Loucy (cell line): ENCODE measurements around the gene PCBP3.

Source experiments
- H2AFZ ChIP-seq: fragments of 200-600 bp; sonication (generic); 2 replicates; pipeline ENCODE4 v1.6.0; 2016; ENCODE audit warnings: antibody characterized with exemption, mild to moderate bottlenecking, low read length, moderate library complexity
- H3F3A ChIP-seq: fragments of 200-600 bp; 2 replicates; pipeline ENCODE4 v1.6.0; 2016; ENCODE audit warnings: antibody characterized with exemption, low read depth, mild to moderate bottlenecking
- H3K27me3 ChIP-seq: fragments of 200-600 bp; sonication (generic); 2 replicates; pipeline ENCODE4 v1.6.1; 2014; ENCODE audit warnings: low read length, mild to moderate bottlenecking; ENCODE audit not compliant: insufficient read depth, poor library complexity, severe bottlenecking
- H3K36me3 ChIP-seq: fragments of 200-600 bp; sonication (generic); 2 replicates; pipeline ENCODE4 v1.6.1; 2016; ENCODE audit warnings: low read length; ENCODE audit not compliant: insufficient read depth
- H3K4me1 ChIP-seq: fragments of 200-600 bp; sonication (generic); 2 replicates; pipeline ENCODE4 v1.5.1; 2014; ENCODE audit warnings: low read length, mild to moderate bottlenecking; ENCODE audit not compliant: insufficient read depth, poor library complexity, severe bottlenecking
- H3K4me2 ChIP-seq: fragments of 200-600 bp; sonication (generic); 2 replicates; pipeline ENCODE4 v1.6.0; 2014; ENCODE audit warnings: antibody characterized with exemption, low read length, low read depth, mild to moderate bottlenecking; ENCODE audit not compliant: poor library complexity, severe bottlenecking
- H3K4me3 ChIP-seq: fragments of 200-600 bp; sonication (generic); 2 replicates; pipeline ENCODE4 v1.5.1; 2014; ENCODE audit warnings: low read length, mild to moderate bottlenecking, mixed read lengths; ENCODE audit not compliant: poor library complexity, severe bottlenecking
- H3K79me2 ChIP-seq: fragments of 200-600 bp; sonication (generic); 2 replicates; pipeline ENCODE4 v1.6.1; 2014; ENCODE audit warnings: low read length; ENCODE audit not compliant: insufficient read depth
- H3K9ac ChIP-seq: fragments of 200-600 bp; sonication (generic); 2 replicates; pipeline ENCODE4 v1.6.0; 2014; ENCODE audit warnings: mild to moderate bottlenecking, low read depth, low read length, moderate library complexity; ENCODE audit not compliant: poor library complexity, severe bottlenecking
- H3K9me2 ChIP-seq: fragments of 200-600 bp; sonication (generic); replicated peaks from 2 replicates; pipeline ENCODE4 v1.6.1; 2016; ENCODE audit warnings: low read depth, low read length, mixed read lengths
- H3K9me3 ChIP-seq: fragments of 200-600 bp; sonication (generic); 2 replicates; pipeline ENCODE4 v1.6.1; 2014; ENCODE audit warnings: mild to moderate bottlenecking, antibody characterized with exemption, low read length, low read depth; ENCODE audit not compliant: insufficient read depth
- H4K20me1 ChIP-seq: fragments of 200-600 bp; sonication (generic); 2 replicates; pipeline ENCODE4 v1.6.0; 2014; ENCODE audit warnings: antibody characterized with exemption, low read length, mild to moderate bottlenecking; ENCODE audit not compliant: insufficient read depth, poor library complexity, severe bottlenecking
- CTCF ChIP-seq: fragments of 200-600 bp; sonication (generic); conservative IDR thresholded peaks from 2 replicates; pipeline ENCODE4 v1.5.1; 2014; ENCODE audit warnings: mild to moderate bottlenecking, antibody characterized with exemption, low read length
- EZH2phosphoT487 ChIP-seq: fragments of 200-600 bp; IDR thresholded peaks from 2 replicates; pipeline ENCODE4 v1.6.1; 2018; ENCODE audit warnings: antibody characterized with exemption, mild to moderate bottlenecking, moderate library complexity, borderline replicate concordance

The PCBP3 gene

GRCh38 chr21:45599146-45599581, 44.4 kb upstream of the PCBP3 start:
- Histone ChIP-seq H3K9me3 (0 out of 2 replicates have a peak, but pooled peaks cover 2% of the 10 kb centered on the region), H2AFZ (no peak overlapping the region), H3K4me3 (no peak overlapping the region), H3K4me2 (no peak overlapping the region), H4K20me1 (no peaks in the 10 kb centered on the region), H3F3A (no peaks in the 10 kb centered on the region), H3K9me2 (no peaks in the 10 kb centered on the region), H3K36me3 (no peaks in the 10 kb centered on the region), H3K27me3 (no peaks in the 10 kb centered on the region), H3K79me2 (no peaks in the 10 kb centered on the region), H3K4me1 (no peaks in the 10 kb centered on the region), H3K9ac (no peak overlapping the region)
- TF ChIP-seq CTCF = no peak
- no peak for TF ChIP-seq EZH2phosphoT487

GRCh38 chr21:45600248-45600647, 43.3 kb upstream of the PCBP3 start:
- H3K4me2 ChIP-seq = no peak overlapping the region
- no peaks in the 10 kb centered on the region for H3K79me2 ChIP-seq

GRCh38 chr21:45601551-45601950, 42.0 kb upstream of the PCBP3 start:
- Histone ChIP-seq H3K27me3 (no peaks in the 10 kb centered on the region), H3F3A (no peaks in the 10 kb centered on the region), H3K4me3 (no peak overlapping the region), H3K4me2 (no peak overlapping the region), H4K20me1 (no peaks in the 10 kb centered on the region), H3K9me2 (no peaks in the 10 kb centered on the region), H2AFZ (no peak overlapping the region), H3K36me3 (no peaks in the 10 kb centered on the region), H3K9ac (no peak overlapping the region), H3K4me1 (no peaks in the 10 kb centered on the region), H3K79me2 (no peaks in the 10 kb centered on the region), H3K9me3 (peaks cover 5% of the 10 kb centered on the region; the same call in 1 of the 2 replicates)
- no peak for TF ChIP-seq EZH2phosphoT487
- TF ChIP-seq CTCF = no peak

More at GRCh38 chr21:45600248-45600647, 43.3 kb upstream of the PCBP3 start:
- Histone ChIP-seq H3K4me1 (no peaks in the 10 kb centered on the region), H3K4me3 (no peak overlapping the region), H2AFZ (no peak overlapping the region), H3K27me3 (no peaks in the 10 kb centered on the region), H3K9me2 (no peaks in the 10 kb centered on the region), H3F3A (no peaks in the 10 kb centered on the region), H3K36me3 (no peaks in the 10 kb centered on the region), H3K9me3 (peaks cover 5% of the 10 kb centered on the region; the same call in 1 of the 2 replicates), H4K20me1 (no peaks in the 10 kb centered on the region), H3K9ac (no peak overlapping the region)
- TF ChIP-seq EZH2phosphoT487 (no peak), CTCF (no peak)
